SHP77 treated with DMSO at 0.1 percent for 48 hours (cell line): ENCODE results near the gene ZNF710.

Experiments
- DNase-seq: peaks from one replicate; lab custom pipeline; 2025; lab: John Stamatoyannopoulos, UW

The ZNF710 gene

GRCh38 chr15:90038632-90039095 is 37.5 kb downstream of the ZNF710 start:
- no peak for DNase-seq

- no peak for DNase-seq
Measured at GRCh38 chr15:90039996-90040395, 38.9 kb downstream of the ZNF710 start.

DNA sequence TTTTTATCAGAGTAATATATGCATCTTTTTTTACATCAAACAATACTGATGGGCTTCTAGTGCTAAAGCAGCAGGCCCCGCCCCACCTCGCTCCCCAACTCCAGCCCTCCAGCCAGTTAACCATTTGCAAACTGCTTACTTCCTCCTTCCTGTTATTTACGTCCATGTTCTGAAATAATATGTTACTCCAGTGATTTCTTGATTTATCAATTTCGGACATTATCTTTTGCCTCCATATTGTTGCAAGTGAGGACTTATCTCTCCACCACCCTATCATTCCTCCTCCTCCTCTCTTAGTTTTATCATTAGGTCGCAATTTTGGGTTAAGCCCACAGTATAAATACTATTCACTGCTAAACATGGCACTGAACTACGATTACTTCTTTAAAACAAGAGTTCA is 39.5 kb downstream of the ZNF710 start:
- DNase-seq: no peak

GRCh38 chr15:90042356-90042755 is 41.2 kb downstream of the ZNF710 start:
- DNase-seq: no peak

- no peak for DNase-seq
Measured at GRCh38 chr15:90042766-90043529, 41.8 kb downstream of the ZNF710 start.

- DNase-seq: no peak
Measured at GRCh38 chr15:90043530-90044010, 42.4 kb downstream of the ZNF710 start.

DNA sequence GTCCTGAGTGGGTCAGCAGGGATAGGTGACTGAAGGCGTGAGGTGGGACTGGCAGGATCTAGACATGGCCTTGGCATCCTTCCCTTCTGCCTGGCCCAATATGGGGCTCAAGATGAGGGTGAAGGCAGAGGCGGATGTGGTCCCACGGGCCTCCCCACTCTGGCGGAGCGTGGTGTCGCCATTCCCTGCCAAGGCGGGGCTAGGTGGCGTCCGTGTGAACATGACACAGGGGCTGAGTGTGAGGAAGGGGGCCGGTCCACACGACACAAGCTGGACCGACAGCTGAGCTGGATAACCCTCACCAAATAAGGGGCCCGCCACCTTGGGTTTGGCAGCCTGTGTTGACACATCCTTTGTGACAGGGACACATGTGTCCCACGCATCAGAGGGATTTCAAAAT is 43.1 kb downstream of the ZNF710 start:
- DNase-seq: no peak

DNA sequence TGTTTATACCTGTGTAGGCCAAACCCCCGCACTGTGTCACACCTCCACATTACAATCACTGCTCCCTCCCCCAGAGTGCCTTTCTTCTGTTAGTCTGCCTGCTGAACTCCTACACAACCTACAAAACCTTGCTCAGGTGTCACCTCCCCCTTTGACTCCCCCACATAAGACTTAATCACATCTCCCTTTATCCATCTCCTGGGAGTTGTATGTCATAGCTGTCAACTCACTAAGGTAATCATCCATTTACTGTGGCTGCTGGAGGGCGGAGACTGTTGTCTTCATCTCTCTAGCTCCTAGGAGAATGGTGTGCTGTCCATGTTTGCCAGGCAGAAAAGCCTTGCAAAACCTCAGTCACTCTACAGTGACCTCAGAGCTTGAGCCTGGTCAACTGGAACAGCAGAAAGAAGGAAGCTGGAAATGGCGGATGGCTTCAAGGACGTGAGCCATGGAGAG is 43.8 kb downstream of the ZNF710 start:
- DNase-seq: no peak

- no peak for DNase-seq
Measured at GRCh38 chr15:90046289-90046688, 45.2 kb downstream of the ZNF710 start.

- DNase-seq: no peak
Measured at GRCh38 chr15:90046911-90047392, 45.8 kb downstream of the ZNF710 start.

GRCh38 chr15:90047956-90048575 is 46.9 kb downstream of the ZNF710 start:
- DNase-seq: no peak

- DNase-seq: no peak
Measured at GRCh38 chr15:90049030-90049429, 47.9 kb downstream of the ZNF710 start.

DNA sequence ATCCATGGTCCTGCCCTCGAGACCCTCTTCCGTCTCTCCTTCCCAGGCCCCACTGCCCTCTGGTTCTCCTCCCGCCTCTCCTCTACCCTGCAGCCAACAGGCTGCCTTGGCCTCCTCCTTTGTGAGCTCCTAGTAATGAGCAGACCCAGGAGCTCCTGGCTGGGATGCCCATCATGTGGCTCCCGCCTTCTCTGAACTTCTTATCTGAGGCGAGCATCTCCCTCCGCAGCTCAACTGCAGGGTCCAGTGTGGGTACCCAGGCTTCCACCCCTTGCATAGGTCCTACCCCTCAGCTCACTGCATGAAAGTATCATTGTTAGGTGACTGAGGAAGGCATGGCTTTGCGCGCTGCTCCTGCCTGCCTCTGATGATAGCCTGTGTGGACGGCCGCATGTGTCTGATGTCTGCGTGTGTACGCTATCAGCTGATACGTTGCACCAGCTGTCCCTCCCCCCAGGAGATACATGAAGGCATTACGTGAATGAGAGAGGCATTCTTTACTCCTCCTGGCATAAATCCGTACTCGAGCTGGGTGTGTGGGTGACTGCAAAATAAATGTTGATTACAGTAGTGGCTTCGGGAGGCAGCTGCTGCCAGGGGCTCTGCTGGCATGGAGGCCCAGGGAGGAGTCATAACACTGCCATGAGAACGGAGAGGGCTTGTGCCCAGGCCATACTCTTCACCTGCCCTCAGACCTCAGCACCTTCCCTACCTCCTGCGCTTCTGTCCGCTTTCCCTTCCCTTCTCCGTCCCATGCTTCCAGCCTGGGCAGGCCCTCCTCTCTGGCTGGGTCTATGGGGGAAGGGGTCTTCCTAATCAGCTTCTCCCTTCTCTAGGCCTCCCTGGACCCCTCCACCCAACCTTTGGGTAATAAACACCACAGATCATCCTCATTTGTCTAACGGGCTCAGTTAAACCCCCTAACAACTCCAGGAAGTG is 48.8 kb downstream of the ZNF710 start:
- DNase-seq: no peak

DNA sequence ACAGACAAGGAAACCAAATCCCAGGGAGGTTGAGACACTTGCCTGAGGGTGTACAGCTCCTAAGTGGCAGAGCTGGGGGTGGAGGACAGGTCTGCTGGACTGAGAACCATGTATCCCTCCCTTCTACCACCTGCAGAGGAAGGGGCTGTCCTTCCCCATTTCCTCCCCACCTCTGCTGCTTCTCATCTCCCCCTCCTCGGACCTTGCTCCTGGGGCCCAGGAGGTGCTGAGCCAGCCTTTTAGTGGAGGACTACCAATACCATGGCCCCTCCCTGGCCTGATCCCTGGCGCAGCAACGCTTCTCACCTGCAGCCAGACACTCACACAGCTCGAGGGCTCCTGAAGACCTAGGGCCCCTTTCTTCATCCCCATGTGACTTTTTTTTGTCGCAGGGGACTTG is 50.8 kb downstream of the ZNF710 start:
- DNase-seq: no peak

DNA sequence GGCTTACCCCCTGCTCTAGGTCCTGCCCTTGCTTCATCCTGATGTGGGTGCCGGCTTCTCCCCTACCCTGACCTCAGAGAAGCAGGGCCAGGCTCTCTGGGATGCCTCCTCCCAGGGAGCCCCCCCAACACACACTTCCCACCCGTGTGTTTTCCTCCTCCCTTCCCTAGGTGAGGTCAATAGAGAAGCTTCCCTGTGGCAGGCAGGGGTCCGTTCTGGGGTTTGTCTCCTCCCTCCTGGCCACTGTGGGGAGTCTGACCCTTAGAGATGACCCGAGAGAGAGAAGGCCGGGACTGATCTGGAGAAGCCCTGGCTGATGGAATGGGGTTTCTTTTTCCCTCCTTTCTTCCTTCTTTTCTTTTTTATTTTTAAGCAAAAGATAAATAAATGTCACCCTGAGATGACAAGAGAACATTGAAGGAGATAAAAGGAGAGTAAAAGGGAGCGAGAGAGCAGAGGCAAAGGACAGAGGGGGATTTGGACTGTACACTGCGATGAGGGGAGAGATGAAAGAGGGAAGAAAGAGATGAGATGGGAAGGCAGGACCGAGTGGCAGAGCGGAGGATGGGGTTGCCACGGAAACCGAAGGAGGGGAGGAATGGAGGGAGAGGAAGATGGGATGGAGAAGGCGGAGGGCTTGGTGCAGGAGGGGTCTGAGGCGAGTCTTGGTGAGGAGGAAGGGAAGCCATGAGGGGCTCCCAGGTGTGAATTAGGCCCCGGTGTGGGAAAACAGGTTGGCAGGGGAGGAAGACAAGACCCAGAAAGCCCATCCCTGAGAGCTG is 52.8 kb downstream of the ZNF710 start:
- no peak for DNase-seq

DNA sequence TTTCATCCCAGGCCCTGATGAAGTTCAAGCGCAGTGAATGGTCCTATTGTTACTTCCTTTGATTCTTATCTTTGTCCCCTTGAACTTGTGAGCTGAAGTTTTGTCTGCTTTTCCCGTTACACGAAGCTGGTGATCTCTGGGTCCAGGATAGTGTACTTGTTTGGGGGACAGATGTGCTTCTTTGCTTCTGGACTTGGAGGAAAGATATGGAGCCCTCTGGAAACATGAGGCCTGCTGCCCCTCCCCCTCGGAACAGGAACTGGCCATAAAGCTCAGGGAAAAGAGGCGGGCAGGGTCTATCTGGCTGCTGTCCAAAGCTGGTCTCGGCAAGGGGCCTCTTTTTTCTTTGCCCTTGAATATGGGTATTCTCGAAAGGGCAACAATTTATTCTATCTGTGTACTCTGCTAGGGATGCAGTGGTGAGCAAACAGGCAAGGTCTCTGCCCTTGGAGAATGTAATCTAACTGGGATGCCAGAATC is 53.5 kb downstream of the ZNF710 start:
- DNase-seq: no peak

- no peak for DNase-seq
Measured at GRCh38 chr15:90055182-90055581, 54.1 kb downstream of the ZNF710 start.

DNA sequence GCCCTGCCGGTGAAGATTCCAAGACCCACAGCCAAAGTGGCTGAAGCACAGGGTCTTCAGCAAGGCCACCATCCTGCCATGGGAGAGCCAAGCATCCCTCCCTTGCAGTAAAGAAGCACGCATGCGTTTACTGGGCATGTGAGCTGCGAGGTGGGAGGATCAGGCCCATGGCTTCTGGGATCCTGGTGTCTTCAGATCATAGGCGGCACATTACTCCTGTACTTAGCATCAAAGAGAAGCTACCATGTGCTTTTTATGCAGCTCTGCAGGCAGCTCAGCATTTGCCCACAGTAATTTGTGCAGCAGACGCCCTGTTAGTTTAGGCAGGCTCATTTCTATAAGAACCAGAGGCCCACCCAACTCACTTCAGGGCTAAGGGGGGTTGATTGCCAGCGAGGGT is 55.4 kb downstream of the ZNF710 start:
- DNase-seq: no peak

- DNase-seq: no peak
Measured at GRCh38 chr15:90058308-90058707, 57.2 kb downstream of the ZNF710 start.

GRCh38 chr15:90058775-90059174 is 57.7 kb downstream of the ZNF710 start:
- DNase-seq: no peak
